Stomach (tissue), 19 donors: Measurements from ENCODE around the gene PCARE. TPM values are rescaled to one million over a fixed set of nuclear protein-coding genes. Genes with fewer than 3 reads are reported as not detected.

Experiments used
- DNase-seq, 2 donors: peaks; one replicate each; pipeline versions ENCODE4 v3.0.0 to v3.0.0-alpha.2; 2013 to 2019
- H3K27ac ChIP-seq, 5 donors: fragments of 200-600 bp in 4 of 5; sonication (generic) in 4 of 5; one replicate each; pipeline ENCODE4 v1.5.1; 2013 to 2019; ENCODE audit warnings: mild to moderate bottlenecking in 1 of 5, moderate library complexity in 1 of 5
- H3K27me3 ChIP-seq, 3 donors: fragments of 200-600 bp; sonication (generic); one replicate each; pipeline ENCODE4 v1.5.1; 2017 to 2019; ENCODE audit warnings: mixed run types in 1 of 3
- H3K36me3 ChIP-seq, 4 donors: fragments of 200-600 bp; sonication (generic); 1 replicate in 3 of 4; 2 replicates in 1 of 4; pipeline ENCODE4 v1.5.1; 2016 to 2019
- H3K4me1 ChIP-seq, 4 donors: fragments of 200-600 bp; sonication (generic); one replicate each; pipeline ENCODE4 v1.5.1; 2016 to 2019
- H3K4me3 ChIP-seq, 4 donors: fragments of 200-600 bp; sonication (generic) in 3 of 4; one replicate each; pipeline ENCODE4 v1.5.1; 2016 to 2019; ENCODE audit warnings: mild to moderate bottlenecking in 1 of 4
- H3K9me3 ChIP-seq, 4 donors: fragments of 200-600 bp; sonication (generic); one replicate each; pipeline ENCODE4 v1.5.1; 2016 to 2019
- CTCF ChIP-seq, 7 experiments: fragments of 450-650 bp in 4 of 7; fragments of 200-600 bp in 3 of 7; sonication (generic) in 3 of 7; IDR thresholded peaks; one replicate each; pipeline ENCODE4 v1.5.1; 2016 to 2019; ENCODE audit warnings: antibody characterized with exemption in 7 of 7, control low read depth in 2 of 7, mild to moderate bottlenecking in 1 of 7
- EP300 ChIP-seq: sonication (generic); formaldehyde crosslinking; IDR thresholded peaks from one replicate; pipeline ENCODE4 v1.6.1; 2017; ENCODE audit warnings: antibody characterized with exemption
- POLR2A ChIP-seq, 4 donors: fragments of 450-650 bp; IDR thresholded peaks; one replicate each; pipeline ENCODE4 v1.6.1; 2016; ENCODE audit warnings: antibody characterized with exemption in 4 of 4, control low read depth in 2 of 4, mild to moderate bottlenecking in 1 of 4, moderate library complexity in 1 of 4
- POLR2AphosphoS5 ChIP-seq, 3 donors: sonication (generic); formaldehyde crosslinking; IDR thresholded peaks; one replicate each; pipeline ENCODE4 v1.6.1; 2016; ENCODE audit warnings: antibody characterized with exemption in 3 of 3
- WGBS, 5 donors: extraction: QIAGEN DNeasy Blood & Tissue Kit in 3 of 5; methylation state at CpG; one replicate each; pipeline versions ENCODE4 v1.1.5 to v1.1.7; 2013 to 2018; 5-methylcytosine and 5-hydroxymethylcytosine counted together
- intact Hi-C: fragments of 100-400 bp; cut with DNase I; formaldehyde crosslinking; loops from one replicate; pipeline ENCODE4 v1.15.1; 2023; ENCODE audit warnings: low total_unique reads
- long read RNA-seq, 10 donors: transcript quantifications; one replicate each; lab custom pipeline, GENCODE V29; 2026
- polyA plus RNA-seq, 3 donors: library from polyadenylated mRNA; stranded (reverse); fragments of 200-250 nt; gene quantifications; one replicate each; pipeline ENCODE4 v1.2.3, GENCODE V29; 2013
- total RNA-seq, 5 donors: library from RNA; depleted of rRNA; stranded (reverse); fragments of >200 nt; gene quantifications; one replicate each; pipeline versions ENCODE4 v1.1.0 to v1.2.3, GENCODE V29; 2014 to 2016
- donor health status: healthy with polysubstance abuse.
- donor health status: Bipolar disorder and iron deficiency.
- donor health status: healthy.

The PCARE gene
- 1 to 10 TPM in 1 of 5 donors, not detected in 4; 2.9 TPM for total RNA-seq
- under 1 TPM in 2 of 3 donors, not detected in 1; 0.06 to 0.08 TPM for polyA plus RNA-seq
- long read RNA-seq, donor 1: 0 reads
- long read RNA-seq, donor 2: 0 reads
- long read RNA-seq, donor 3: 0 reads
- long read RNA-seq, donor 4: 0 reads
- long read RNA-seq, donor 5: 0 reads
- long read RNA-seq, donor 6: 0 reads
- long read RNA-seq, donor 7: 0 reads
- long read RNA-seq, donor 8: 0 reads
- long read RNA-seq, donor 9: 0 reads
- long read RNA-seq, donor 10: 0 reads

GRCh38 chr2:29074411-29074810 lies at the start of gene PCARE:
Gene PCARE, minus strand, starts transcription at chr2:29074523. Its CDS starts 262 bp downstream, at chr2:29074261.
- 81 to 87% (median 84%) methylated on average over 8 of the region's 8 CpGs for WGBS, 5 donors
- intact Hi-C loops: no loop called here

GRCh38 chr2:29123617-29124349 lies 49.5 kb upstream of the PCARE start:
- Histone ChIP-seq H3K36me3 (peaks cover 0 to 29% (median 11%) of the 10 kb centered on the region in 4 donors), H3K4me3 (no peak overlapping the region), H3K27ac (no peak overlapping the region), H3K4me1 (peaks cover 0 to 30% (median 9%) of the 10 kb centered on the region in 4 donors), H3K9me3 (peaks cover 0 to 12% (median 4%) of the 10 kb centered on the region in 4 donors), H3K27me3 (no peaks in the 10 kb centered on the region)
- DNase-seq: no peak
- WGBS, 5 donors: 89 to 96% (median 91%) methylated on average over 3 of the region's 3 CpGs
- intact Hi-C loops: no loop called here
- TF ChIP-seq EP300 (no peak), CTCF (IDR thresholded peaks at IDR 0.05) (no peak), POLR2AphosphoS5 (IDR thresholded peaks at IDR 0.05) (no peak), POLR2A (IDR thresholded peaks at IDR 0.05) (no peak)

More at GRCh38 chr2:29074411-29074810, at the start of gene PCARE:
- no peak for TF ChIP-seq POLR2AphosphoS5 (IDR thresholded peaks at IDR 0.05)
- no peak for TF ChIP-seq POLR2A (IDR thresholded peaks at IDR 0.05)
- no peak for TF ChIP-seq EP300
- TF ChIP-seq CTCF (IDR thresholded peaks at IDR 0.05): no peak
- no peak within 1 kb of the TSS for H3K4me3 ChIP-seq
- H3K27ac ChIP-seq: peak within 1 kb of the TSS in 1 of 5 donors; percentile 60
- DNase-seq: no peak
- H3K27me3 ChIP-seq: no peaks in the 10 kb centered on the region
- H3K36me3 ChIP-seq: no peaks in the 10 kb centered on the region
- H3K4me1 ChIP-seq: peaks cover 0 to 20% (median 0%) of the 10 kb centered on the region in 4 donors
- H3K9me3 ChIP-seq: peaks cover 0 to 7% (median 0%) of the 10 kb centered on the region in 4 donors

- H3K9me3 ChIP-seq: peaks cover 0 to 12% (median 4%) of the 10 kb centered on the region in 4 donors
- no peak overlapping the region for H3K4me3 ChIP-seq
- 88 to 92% (median 89%) methylated on average over 2 of the region's 2 CpGs for WGBS, 5 donors
- peaks cover 0 to 4% (median 0%) of the 10 kb centered on the region in 3 donors for H3K27me3 ChIP-seq
- peaks cover 0 to 29% (median 11%) of the 10 kb centered on the region in 4 donors for H3K36me3 ChIP-seq
- no peak for DNase-seq
- H3K4me1 ChIP-seq: peaks cover 0 to 48% (median 12%) of the 10 kb centered on the region in 4 donors
- no peak overlapping the region for H3K27ac ChIP-seq
- intact Hi-C loops: no loop called here
- TF ChIP-seq POLR2AphosphoS5 (IDR thresholded peaks at IDR 0.05): no peak
- no peak for TF ChIP-seq POLR2A (IDR thresholded peaks at IDR 0.05)
- TF ChIP-seq EP300: no peak
- TF ChIP-seq CTCF (IDR thresholded peaks at IDR 0.05): no peak
Measured at GRCh38 chr2:29120846-29121245, 46.5 kb upstream of the PCARE start.

- TF ChIP-seq POLR2A (IDR thresholded peaks at IDR 0.05) (no peak), EP300 (no peak), POLR2AphosphoS5 (IDR thresholded peaks at IDR 0.05) (no peak), CTCF (IDR thresholded peaks at IDR 0.05) (no peak)
- H3K36me3 ChIP-seq: peaks cover 0 to 17% (median 6%) of the 10 kb centered on the region in 4 donors
- H3K27ac ChIP-seq: no peak overlapping the region
Measured at GRCh38 chr2:29119211-29119610, 44.9 kb upstream of the PCARE start.

More at GRCh38 chr2:29119211-29119610, 44.9 kb upstream of the PCARE start:
- H3K4me1 ChIP-seq: peaks cover 8 to 60% (median 18%) of the 10 kb centered on the region in 4 donors
- intact Hi-C loops: no loop called here
- 54 to 83% (median 65%) methylated on average over 4 of the region's 4 CpGs for WGBS, 5 donors
- no peak overlapping the region for H3K4me3 ChIP-seq
- peaks cover 0 to 17% (median 3%) of the 10 kb centered on the region in 3 donors for H3K27me3 ChIP-seq
- DNase-seq: no peak
- peaks cover 0 to 10% (median 4%) of the 10 kb centered on the region in 4 donors for H3K9me3 ChIP-seq
